NCI-H510A (cell line): ENCODE results near the gene CCDC7.
"Not testable (repeated sequence)": the region's sequence is repeated elsewhere in the genome, so short reads cannot be mapped to it uniquely, and the experiment has no call there.

Source experiments
- DNase-seq: peaks from one replicate; lab custom pipeline; 2025; lab: John Stamatoyannopoulos, UW

Gene CCDC7

DNA sequence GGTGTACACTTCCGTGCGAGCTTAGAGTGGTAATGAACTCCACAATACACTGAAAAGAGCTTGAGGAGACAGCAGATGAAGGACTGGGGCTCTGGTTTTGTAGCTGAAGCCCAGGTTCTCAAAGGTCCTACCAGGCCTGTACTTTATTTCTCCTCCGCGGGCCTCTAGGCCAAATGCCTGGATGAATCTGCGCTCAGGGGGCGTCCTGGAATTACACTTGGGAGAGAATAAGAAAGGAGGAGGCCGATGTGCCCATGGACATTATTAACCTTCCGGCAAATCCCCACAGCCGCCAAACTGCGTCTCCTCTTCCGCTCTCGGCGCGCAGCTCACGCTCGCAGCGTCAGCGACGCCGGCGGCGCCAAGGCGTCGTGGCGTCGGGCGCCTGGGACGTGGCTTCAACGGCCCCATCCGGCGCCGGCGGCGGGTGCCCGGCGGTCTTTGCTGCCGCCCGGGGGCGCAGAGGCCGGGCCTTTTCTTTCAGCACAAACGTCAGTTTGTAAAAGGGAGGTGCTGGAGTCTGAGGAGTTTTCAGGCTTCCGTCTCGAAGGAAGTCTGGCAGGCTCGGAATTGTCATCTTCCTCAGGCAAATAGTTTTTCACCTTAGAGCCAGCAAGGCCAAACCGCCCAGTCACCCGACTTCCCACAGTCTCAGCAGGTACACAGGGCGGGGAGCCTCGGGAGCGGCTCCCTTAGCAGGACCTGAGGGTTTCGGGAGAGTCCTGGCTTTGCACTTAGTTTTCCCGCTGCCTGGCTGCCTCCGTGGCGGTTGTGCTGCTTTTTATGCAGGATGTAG is at the start of gene CCDC7:
Gene CCDC7 (plus strand): TSS at position 401 of the 796 bp plus-strand sequence. CDS start 5,503 bp downstream, outside the sequence.
- peak; percentile 52 for DNase-seq

DNA sequence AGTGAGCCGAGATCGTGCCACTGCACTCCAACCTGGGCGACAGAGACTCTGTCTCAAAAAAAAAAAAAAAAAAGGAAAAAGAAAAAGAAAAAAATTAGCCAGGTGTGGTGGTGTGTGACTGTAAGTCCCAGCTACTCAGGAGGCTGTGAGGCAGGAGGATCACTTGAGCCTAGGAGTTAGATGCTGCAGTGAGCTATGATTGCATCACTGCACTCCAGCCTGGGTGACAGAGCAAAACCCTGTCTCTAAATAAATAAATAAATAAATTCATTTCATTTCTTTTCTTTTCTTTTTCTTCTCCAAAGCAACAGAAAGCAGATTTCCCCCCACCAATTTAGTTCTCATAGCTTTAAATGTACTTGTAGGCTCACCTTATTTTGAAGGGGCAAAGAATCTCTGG is 48.8 kb upstream of the CCDC7 start:
- not testable (repeated sequence) for DNase-seq

GRCh38 chr10:32399720-32400119 is 46.2 kb upstream of the CCDC7 start:
- not testable (repeated sequence) for DNase-seq

- DNase-seq = no peak
Observed at GRCh38 chr10:32400961-32401360, 45.0 kb upstream of the CCDC7 start.

DNA sequence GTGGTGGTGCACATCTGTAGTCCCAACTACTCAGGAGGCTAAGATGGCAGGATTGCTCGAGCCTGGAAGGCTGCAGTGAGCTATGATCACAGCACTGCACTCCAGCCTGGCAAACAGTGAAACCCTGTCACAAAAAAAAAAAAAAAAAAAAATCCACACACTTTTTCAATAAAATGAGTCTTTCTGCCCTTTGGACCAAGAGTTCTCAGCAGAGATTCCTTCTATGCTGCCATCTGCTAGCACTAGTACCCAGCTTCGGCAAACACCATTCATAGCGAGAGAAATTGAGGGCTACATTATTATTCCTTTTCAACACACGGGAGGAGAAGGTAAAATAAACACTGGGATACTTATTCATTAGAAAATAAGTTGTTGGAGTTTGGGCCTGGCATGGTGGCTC is 43.4 kb upstream of the CCDC7 start:
- DNase-seq = no peak

GRCh38 chr10:32403091-32403490 is 42.8 kb upstream of the CCDC7 start:
- DNase-seq = no peak

GRCh38 chr10:32408690-32409089 is 37.2 kb upstream of the CCDC7 start:
- DNase-seq = no peak

- no peak for DNase-seq
Observed at GRCh38 chr10:32409741-32410140, 36.2 kb upstream of the CCDC7 start.

- no peak for DNase-seq
Observed at GRCh38 chr10:32410569-32410968, 35.4 kb upstream of the CCDC7 start.

GRCh38 chr10:32411797-32412498 is 34.0 kb upstream of the CCDC7 start:
- DNase-seq = no peak

DNA sequence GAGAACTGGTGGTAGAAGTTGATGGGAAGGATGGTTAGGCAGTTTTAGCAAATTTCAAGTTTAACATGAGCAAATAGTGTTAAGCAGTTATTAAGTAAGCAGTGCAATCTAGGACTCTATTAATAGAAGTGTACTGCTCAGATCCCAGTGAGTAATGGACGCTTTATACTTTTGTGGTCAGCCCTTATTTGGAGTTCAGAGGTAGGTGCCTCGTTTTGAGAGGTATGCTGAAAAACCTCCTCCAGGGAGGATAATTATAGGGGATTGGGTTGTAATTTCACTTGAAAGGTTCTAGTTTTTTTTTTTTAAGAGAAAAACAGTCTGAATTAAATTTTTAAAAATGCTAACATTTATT is 33.5 kb upstream of the CCDC7 start:
- no peak for DNase-seq

DNA sequence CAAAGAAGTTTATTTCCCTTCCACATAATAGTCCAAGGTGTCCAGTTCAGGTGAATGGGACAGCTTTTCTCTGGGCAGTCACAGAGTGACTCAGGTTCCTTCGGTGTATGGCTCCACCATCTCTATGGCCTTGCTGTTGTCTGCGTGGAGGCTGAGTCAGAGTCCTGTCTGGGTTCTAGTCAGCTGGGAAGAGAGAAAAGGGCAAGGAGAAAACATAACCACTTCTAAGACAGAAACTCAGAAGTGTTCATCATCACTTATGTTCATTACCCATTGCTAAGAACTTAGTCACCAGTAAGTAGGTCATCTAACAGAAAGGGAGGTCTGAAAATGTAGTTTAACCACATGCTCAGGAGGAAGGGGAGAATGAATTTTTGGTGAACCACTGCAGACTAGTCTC is 32.4 kb upstream of the CCDC7 start:
- no peak for DNase-seq

DNA sequence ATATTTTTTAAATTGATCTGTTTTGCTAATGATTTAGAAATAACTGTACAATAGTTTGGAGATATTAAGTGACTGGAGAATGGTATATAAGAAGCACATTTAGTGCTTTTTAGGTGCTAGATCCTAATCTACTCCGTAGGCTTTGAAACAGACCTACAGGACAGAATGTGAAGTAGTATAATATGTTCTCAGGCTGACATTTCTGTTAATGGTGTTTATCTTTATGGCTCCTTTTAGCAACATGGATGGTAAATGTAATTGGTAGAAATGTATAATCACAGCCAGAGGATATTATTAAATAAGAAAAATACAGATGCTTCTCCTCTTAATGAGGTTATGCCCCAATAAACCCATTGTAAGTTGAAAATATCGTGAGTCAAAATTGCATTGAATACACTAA is 30.6 kb upstream of the CCDC7 start:
- DNase-seq = no peak

DNA sequence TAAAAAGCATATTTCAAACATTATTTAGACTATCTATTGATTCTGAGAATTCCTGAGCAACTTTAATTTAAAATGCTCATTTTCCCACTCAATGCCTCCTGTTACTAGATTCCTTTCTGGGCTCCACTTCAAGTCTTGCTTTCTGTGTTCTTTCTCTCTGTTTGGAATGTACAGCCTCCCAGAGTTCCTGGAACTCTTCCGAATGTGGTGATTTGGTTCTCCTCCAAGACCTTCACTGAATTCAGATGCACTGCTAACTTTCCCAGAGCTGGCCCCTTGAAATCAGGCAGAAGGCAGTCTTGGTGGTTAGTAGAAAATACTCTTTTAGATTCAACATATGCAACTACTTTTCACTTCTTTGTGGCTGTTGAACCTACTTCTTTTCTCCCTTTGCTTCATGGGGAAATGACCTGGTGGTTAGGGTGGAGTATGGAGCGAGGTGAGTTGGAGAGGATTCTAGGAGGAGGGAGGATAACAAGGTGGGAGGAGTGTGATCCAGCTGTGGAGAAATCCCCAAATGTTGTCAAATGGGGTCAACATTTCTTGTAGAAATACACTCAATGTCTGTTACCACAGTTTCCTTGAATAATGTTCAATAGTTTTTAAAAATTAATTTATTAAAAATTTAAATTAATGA is 27.9 kb upstream of the CCDC7 start:
- no peak for DNase-seq

DNA sequence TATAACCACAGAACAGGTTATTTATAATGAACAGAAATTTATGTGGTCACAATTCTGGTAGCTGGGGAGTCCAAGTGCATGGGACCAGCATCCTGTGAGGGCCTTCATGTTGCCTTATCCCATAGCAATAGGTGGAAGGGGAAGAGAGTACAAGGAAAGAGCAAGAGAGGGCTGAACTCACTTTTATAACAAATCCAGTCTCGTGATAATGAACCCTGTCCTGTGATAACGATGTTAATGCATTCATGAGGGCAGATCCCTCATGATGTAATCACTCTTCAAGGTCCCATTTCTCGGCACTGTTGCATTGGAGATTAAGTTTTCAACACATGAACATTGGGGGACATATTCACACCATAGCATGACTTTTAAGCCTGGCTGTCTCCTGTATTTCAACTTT is 27.4 kb upstream of the CCDC7 start:
- no peak for DNase-seq

- DNase-seq = no peak
Observed at GRCh38 chr10:32419615-32420014, 26.3 kb upstream of the CCDC7 start.

DNA sequence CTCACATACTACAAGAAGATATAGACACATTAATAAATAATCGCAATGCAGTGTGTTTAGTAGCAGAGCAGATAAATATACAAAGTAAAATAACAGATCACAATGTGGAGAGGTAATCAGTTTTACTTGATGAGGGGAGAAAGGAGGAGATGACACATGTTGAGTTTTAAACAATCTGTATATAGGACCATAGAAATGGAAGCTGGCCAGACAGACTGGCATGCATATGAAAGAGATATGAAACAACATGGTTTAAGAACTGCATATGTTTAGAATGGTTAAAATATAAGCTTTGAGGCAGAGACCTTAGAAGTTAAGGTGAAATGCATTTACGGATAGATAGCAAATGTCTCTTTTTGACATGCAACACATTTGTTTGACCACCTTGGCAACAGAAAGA is 19.8 kb upstream of the CCDC7 start:
- no peak for DNase-seq

- DNase-seq = no peak
Observed at GRCh38 chr10:32433542-32433941, 12.4 kb upstream of the CCDC7 start.

- DNase-seq = no peak
Observed at GRCh38 chr10:32436215-32436614, 9.7 kb upstream of the CCDC7 start.

- DNase-seq = no peak
Observed at GRCh38 chr10:32437334-32437733, 8.6 kb upstream of the CCDC7 start.

DNA sequence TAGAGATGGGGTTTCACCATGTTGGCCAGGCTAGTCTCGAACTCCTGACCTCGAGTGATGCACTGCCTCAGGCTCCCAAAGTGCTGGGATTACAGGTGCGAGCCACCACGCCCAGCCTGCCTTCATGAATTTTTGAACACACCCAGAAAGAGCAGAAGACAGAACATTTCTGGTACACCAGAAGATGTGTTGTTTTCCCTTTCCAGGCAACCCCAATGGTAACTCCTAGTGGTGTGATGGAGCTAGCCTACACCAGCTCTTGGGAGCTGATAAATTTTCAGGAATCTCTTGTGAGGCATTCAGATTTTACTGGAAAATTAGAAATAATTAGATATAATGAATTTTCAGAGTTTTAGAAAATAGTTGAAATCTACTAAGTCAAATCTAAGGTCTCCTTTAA is 904 bp upstream of the CCDC7 start:
- DNase-seq = no peak

- DNase-seq = no peak
Observed at GRCh38 chr10:32446536-32447406, 831 bp downstream of the CCDC7 start.
